Right renal cortex interstitium (tissue), 3 donors: Measurements from ENCODE around the gene PXYLP1. TPM values are rescaled to one million over a fixed set of nuclear protein-coding genes. Genes with fewer than 3 reads are reported as not detected.
"Not testable (repeated sequence)": the region's sequence is repeated elsewhere in the genome, so short reads cannot be mapped to it uniquely, and the experiment has no call there.

Source experiments
- DNase-seq, 3 donors: peaks; one replicate each; pipeline ENCODE4 v3.0.0-alpha.2; 2013; ENCODE audit warnings: low read depth in 3 of 3, low spot score in 2 of 3
- polyA plus RNA-seq, 3 donors: library from polyadenylated mRNA; unstranded; fragments of 120-200 nt; gene quantifications; one replicate each; pipeline ENCODE4 v1.2.1, GENCODE V29; 2013; ENCODE audit not compliant: insufficient read length in 3 of 3

Gene PXYLP1
- polyA plus RNA-seq, 3 donors, result 32.7 to 42.0 (median 41.8) TPM

- DNase-seq, result no peak
These were observed 57.7 kb downstream of the PXYLP1 start for GRCh38 chr3:141289228-141289772.

GRCh38 chr3:141291559-141292355, 60.1 kb downstream of the PXYLP1 start:
- no peak for DNase-seq

GRCh38 chr3:141292356-141293058, 60.9 kb downstream of the PXYLP1 start:
- no peak for DNase-seq

- DNase-seq, result no peak
These were observed 62.7 kb downstream of the PXYLP1 start for GRCh38 chr3:141294301-141294700.

GRCh38 chr3:141294848-141295247, 63.2 kb downstream of the PXYLP1 start:
- no peak for DNase-seq

- not testable (repeated sequence) for DNase-seq
These were observed 68.8 kb downstream of the PXYLP1 start for GRCh38 chr3:141300426-141300825.

GRCh38 chr3:141302364-141303141, 70.9 kb downstream of the PXYLP1 start:
- DNase-seq, result no peak

GRCh38 chr3:141303481-141304223, 72.0 kb downstream of the PXYLP1 start:
- peak; percentile 62 to 74 (median 67) for DNase-seq

- DNase-seq, result no peak
These were observed 73.8 kb downstream of the PXYLP1 start for GRCh38 chr3:141305436-141305835.

GRCh38 chr3:141306276-141306675, 74.7 kb downstream of the PXYLP1 start:
- DNase-seq, result no peak

GRCh38 chr3:141306922-141307321, 75.3 kb downstream of the PXYLP1 start:
- DNase-seq, result no peak

GRCh38 chr3:141307351-141308059, 75.9 kb downstream of the PXYLP1 start:
- DNase-seq, result no peak

- peak in 1 of 3 donors; percentile 32 for DNase-seq
These were observed 77.1 kb downstream of the PXYLP1 start for GRCh38 chr3:141308588-141309218.

GRCh38 chr3:141311170-141311495, 79.5 kb downstream of the PXYLP1 start:
- DNase-seq, result no peak

GRCh38 chr3:141311496-141312353, 80.1 kb downstream of the PXYLP1 start:
- DNase-seq, result peak; percentile 91 to 96 (median 93)

GRCh38 chr3:141312354-141313092, 80.9 kb downstream of the PXYLP1 start:
- no peak for DNase-seq

GRCh38 chr3:141313093-141313683, 81.6 kb downstream of the PXYLP1 start:
- no peak for DNase-seq
